HL-60 (cell line): ENCODE measurements around the gene NHERF2.

ENCODE experiments used
- GABPA ChIP-seq: IDR thresholded peaks from 2 replicates; pipeline ENCODE4 v1.6.1; 2012; ENCODE audit warnings: low read depth
- POLR2AphosphoS5 ChIP-seq: IDR thresholded peaks from 2 replicates; pipeline ENCODE4 v1.6.1; 2012; ENCODE audit warnings: low read depth
- TF ChIP-seq, protein P1 (sequence below): IDR thresholded peaks from one replicate; pipeline ENCODE4 v1.5.1; 2011; ENCODE audit warnings: low read length, control low read depth, inconsistent platforms; ENCODE audit not compliant: insufficient read depth
- TF ChIP-seq, protein P2 (sequence below): IDR thresholded peaks from 2 replicates; pipeline ENCODE4 v1.6.1; 2012; ENCODE audit warnings: low read depth; ENCODE audit not compliant: insufficient replicate concordance

DNA sequence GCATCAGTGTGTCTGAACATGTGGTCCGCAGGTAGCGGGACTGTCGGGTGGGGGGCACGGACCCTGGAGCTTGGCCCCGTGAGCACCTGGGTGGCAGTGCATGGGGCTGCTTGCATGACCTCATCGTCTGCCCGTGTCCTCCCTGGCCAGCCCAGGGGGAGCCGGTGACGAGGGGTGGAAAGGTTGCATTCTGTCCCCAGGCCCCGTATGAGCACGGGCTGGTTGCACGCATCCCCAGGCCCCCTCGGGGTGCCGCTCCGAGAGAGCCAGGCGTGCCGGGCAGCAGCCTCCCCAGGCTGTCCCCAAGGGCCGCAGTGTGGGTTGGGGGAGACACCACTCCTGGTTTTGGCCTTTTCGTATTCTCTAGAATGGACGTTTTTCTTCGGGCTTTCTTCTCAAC, 51.0 kb downstream of the NHERF2 start:
- TF ChIP-seq, protein P1, sequence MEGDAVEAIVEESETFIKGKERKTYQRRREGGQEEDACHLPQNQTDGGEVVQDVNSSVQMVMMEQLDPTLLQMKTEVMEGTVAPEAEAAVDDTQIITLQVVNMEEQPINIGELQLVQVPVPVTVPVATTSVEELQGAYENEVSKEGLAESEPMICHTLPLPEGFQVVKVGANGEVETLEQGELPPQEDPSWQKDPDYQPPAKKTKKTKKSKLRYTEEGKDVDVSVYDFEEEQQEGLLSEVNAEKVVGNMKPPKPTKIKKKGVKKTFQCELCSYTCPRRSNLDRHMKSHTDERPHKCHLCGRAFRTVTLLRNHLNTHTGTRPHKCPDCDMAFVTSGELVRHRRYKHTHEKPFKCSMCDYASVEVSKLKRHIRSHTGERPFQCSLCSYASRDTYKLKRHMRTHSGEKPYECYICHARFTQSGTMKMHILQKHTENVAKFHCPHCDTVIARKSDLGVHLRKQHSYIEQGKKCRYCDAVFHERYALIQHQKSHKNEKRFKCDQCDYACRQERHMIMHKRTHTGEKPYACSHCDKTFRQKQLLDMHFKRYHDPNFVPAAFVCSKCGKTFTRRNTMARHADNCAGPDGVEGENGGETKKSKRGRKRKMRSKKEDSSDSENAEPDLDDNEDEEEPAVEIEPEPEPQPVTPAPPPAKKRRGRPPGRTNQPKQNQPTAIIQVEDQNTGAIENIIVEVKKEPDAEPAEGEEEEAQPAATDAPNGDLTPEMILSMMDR, result no peak
- TF ChIP-seq GABPA, result no peak
- no peak for TF ChIP-seq POLR2AphosphoS5
- TF ChIP-seq, protein P2, sequence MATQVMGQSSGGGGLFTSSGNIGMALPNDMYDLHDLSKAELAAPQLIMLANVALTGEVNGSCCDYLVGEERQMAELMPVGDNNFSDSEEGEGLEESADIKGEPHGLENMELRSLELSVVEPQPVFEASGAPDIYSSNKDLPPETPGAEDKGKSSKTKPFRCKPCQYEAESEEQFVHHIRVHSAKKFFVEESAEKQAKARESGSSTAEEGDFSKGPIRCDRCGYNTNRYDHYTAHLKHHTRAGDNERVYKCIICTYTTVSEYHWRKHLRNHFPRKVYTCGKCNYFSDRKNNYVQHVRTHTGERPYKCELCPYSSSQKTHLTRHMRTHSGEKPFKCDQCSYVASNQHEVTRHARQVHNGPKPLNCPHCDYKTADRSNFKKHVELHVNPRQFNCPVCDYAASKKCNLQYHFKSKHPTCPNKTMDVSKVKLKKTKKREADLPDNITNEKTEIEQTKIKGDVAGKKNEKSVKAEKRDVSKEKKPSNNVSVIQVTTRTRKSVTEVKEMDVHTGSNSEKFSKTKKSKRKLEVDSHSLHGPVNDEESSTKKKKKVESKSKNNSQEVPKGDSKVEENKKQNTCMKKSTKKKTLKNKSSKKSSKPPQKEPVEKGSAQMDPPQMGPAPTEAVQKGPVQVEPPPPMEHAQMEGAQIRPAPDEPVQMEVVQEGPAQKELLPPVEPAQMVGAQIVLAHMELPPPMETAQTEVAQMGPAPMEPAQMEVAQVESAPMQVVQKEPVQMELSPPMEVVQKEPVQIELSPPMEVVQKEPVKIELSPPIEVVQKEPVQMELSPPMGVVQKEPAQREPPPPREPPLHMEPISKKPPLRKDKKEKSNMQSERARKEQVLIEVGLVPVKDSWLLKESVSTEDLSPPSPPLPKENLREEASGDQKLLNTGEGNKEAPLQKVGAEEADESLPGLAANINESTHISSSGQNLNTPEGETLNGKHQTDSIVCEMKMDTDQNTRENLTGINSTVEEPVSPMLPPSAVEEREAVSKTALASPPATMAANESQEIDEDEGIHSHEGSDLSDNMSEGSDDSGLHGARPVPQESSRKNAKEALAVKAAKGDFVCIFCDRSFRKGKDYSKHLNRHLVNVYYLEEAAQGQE, result no peak
